ENCODE data around the gene FGF14.
"Not testable (repeated sequence)": the region's sequence is repeated elsewhere in the genome, so short reads cannot be mapped to it uniquely, and the experiment has no call there.

The FGF14 gene

DNA sequence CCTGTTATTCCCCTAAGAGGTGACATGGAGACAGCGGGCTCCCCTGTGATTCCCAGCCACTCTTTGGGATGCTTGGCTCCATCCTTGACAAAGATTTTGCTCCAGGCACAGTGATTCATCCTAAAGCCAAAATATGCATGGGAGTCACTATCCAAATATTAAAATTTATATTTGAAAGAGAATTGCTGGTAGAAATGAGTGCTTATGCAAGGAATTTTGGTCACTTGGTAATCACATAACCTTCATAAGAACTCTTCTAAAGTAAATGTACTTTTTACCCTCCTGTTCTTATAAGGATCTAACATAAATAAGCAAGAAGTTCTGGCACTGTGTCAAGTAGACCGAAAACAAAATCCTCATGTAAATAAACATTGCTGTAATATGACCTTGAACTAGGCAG is 563.5 kb downstream of the FGF14 start:
- Mint-ChIP-seq H3K36me3 (ENCODE audit: low read depth) (no peaks in the 10 kb centered on the region), H3K27ac (no peak overlapping the region), H3K27me3 (peaks cover 6% of the 10 kb centered on the region), H3K4me1 (ENCODE audit: low read depth) (no peaks in the 10 kb centered on the region), H3K4me3 (no peak overlapping the region), H3K9me3 (no peaks in the 10 kb centered on the region)
- no peak for DNase-seq

DNA sequence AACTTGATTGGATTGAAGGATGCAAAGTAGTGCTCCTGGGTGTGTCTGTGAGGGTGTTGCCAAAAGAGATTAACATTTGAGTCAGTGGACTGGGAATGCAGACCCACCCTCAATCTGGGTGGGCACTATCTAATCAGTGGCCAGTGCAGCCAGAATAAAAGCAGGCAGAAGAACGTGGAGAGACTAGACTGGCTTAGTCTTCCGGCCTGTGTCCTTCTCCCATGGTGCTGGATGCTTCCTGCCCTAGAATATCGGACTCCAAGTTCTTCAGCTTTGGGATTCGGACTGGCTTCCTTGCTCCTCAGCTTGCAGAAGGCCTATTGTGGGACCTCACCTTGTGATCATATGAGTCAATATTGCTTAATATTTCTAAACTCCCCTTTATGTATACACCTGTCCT is 564.1 kb downstream of the FGF14 start:
- H3K27ac Mint-ChIP-seq; H3K9me3 Mint-ChIP-seq; DNase-seq; H3K4me1 Mint-ChIP-seq (ENCODE audit: low read depth); H3K27me3 Mint-ChIP-seq; H3K4me3 Mint-ChIP-seq; H3K36me3 Mint-ChIP-seq (ENCODE audit: low read depth): not testable (repeated sequence)

DNA sequence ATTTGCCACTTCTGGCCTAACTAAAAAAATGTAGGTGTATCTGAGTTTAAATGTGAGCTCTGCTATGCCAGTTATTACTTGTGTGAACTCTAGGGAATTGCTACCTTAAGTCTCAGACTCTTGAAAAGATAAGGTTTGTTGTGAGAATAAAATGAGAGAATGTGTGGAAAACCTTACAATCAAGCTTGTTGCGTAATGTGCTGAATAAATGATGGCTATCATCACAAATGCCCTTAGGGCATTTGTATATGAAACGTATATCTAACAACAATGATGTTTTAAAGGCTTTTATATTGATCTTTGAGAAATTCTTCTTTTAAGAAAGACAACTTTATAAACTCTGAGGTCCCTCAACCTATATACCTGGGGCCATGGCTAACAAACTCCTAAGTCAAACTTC is 564.6 kb downstream of the FGF14 start:
- Mint-ChIP-seq H3K27me3 (peaks cover 6% of the 10 kb centered on the region), H3K9me3 (no peaks in the 10 kb centered on the region), H3K4me3 (no peak overlapping the region), H3K36me3 (ENCODE audit: low read depth) (no peaks in the 10 kb centered on the region), H3K27ac (no peak overlapping the region), H3K4me1 (ENCODE audit: low read depth) (no peaks in the 10 kb centered on the region)
- no peak for DNase-seq

DNA sequence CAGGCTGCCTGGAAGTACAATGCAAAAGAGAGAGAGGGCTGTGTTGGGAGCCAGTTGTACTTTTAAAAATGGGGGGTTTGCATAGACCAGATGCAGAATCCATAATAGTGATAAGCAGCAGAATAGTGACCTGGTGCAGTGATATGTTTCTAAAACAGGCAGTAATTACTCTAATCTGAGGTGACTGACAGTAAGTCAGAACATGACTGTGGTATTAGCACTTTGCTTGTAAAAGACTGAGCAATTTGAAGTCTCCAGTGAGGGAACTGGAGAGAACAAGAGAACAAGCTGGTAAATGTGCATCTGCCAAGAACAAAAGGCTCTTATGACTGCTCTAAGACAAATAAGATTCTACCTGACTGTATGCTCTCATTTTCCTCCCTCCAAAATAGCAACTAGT is 565.9 kb downstream of the FGF14 start:
- no peaks in the 10 kb centered on the region for H3K4me1 Mint-ChIP-seq (ENCODE audit: low read depth)
- H3K9me3 Mint-ChIP-seq: no peaks in the 10 kb centered on the region
- H3K4me3 Mint-ChIP-seq: no peak overlapping the region
- DNase-seq: no peak
- H3K27ac Mint-ChIP-seq: no peak overlapping the region
- peaks cover 6% of the 10 kb centered on the region for H3K27me3 Mint-ChIP-seq
- no peaks in the 10 kb centered on the region for H3K36me3 Mint-ChIP-seq (ENCODE audit: low read depth)

DNA sequence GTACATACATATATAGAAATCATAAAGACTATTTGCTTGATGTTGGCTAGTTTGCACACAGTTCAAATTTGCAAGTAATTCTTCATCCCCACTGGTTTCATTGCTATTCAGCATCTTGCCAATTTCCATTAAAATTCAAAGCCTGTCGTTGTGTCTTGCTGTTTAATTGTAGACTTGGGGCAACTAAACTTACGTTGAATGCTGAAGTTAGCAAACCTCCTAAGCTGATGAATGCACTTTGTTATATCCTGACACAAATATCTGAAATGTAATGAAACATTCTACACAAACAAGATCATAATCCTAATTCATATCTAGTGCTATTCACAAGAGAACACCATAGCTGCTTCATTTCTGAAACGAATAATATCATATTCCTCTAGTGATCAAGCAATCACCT is 568.2 kb downstream of the FGF14 start:
- DNase-seq: no peak
- Mint-ChIP-seq H3K36me3 (ENCODE audit: low read depth) (no peaks in the 10 kb centered on the region), H3K9me3 (no peaks in the 10 kb centered on the region), H3K4me3 (no peak overlapping the region), H3K27me3 (peaks cover 2% of the 10 kb centered on the region), H3K4me1 (ENCODE audit: low read depth) (no peaks in the 10 kb centered on the region), H3K27ac (no peak overlapping the region)

DNA sequence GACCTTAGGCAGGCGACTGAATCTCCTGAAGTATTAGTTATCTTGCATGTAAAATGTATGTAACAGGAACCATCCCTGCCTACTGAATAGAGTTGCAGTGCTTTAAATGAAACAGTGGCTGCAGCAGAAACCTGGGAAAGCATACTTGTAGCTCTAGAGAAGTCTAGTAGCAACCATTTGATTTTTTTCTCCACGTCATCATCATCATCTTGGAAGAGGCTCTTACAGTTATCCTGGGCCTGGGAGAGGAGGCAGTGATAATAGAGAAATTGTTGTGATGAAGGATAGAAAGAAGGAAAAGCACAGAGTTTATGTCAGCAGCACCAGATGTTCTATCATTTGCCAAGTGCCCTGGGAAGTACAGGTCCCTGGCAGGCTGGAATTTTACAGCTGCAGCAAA is 571.8 kb downstream of the FGF14 start:
- Mint-ChIP-seq H3K4me3 (no peak overlapping the region), H3K27me3 (peaks cover 1% of the 10 kb centered on the region), H3K27ac (no peak overlapping the region), H3K4me1 (ENCODE audit: low read depth) (no peaks in the 10 kb centered on the region), H3K9me3 (no peaks in the 10 kb centered on the region), H3K36me3 (ENCODE audit: low read depth) (no peaks in the 10 kb centered on the region)
- no peak for DNase-seq

DNA sequence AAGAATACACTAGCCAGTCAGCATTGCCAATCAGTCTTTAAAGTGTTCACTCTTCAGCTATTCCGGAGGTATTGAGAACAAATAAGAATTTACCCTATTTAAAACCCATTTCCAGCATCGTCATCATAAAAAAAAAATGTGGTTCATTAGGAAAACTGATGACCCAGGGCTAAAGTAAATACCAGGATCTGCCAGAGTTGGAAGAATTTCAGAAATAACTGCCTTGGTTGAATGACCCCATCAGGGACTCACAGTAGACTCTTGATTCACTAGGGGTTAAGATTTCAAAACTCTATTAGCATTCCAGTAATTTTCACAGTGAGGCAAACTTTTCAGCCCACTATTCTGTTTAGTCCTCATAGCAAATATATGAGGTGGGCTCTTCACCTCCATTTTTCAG is 572.4 kb downstream of the FGF14 start:
- H3K27ac Mint-ChIP-seq: no peak overlapping the region
- no peaks in the 10 kb centered on the region for H3K36me3 Mint-ChIP-seq (ENCODE audit: low read depth)
- no peak for DNase-seq
- no peak overlapping the region for H3K4me3 Mint-ChIP-seq
- no peaks in the 10 kb centered on the region for H3K9me3 Mint-ChIP-seq
- H3K27me3 Mint-ChIP-seq: peaks cover 3% of the 10 kb centered on the region
- H3K4me1 Mint-ChIP-seq (ENCODE audit: low read depth): no peaks in the 10 kb centered on the region

DNA sequence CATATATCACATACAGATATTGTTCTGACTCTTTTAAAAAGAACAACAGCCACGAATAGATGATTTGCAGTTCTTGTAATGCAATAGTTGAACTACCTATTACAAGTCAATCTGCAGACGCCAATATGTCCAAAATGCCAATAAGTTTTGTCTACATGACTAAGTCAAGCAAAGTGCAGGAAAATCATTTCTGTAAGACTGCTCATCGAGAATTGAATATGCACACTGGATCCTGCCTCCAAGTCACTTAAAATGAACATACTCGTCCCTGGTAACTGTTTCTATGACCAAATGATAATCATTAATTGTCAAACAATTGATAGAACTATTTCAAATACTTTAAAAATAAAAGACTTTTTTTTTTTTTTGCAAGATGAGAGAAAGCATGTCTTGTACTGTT is 573.7 kb downstream of the FGF14 start:
- no peak for DNase-seq
- no peaks in the 10 kb centered on the region for H3K4me1 Mint-ChIP-seq (ENCODE audit: low read depth)
- no peaks in the 10 kb centered on the region for H3K36me3 Mint-ChIP-seq (ENCODE audit: low read depth)
- peaks cover 3% of the 10 kb centered on the region for H3K27me3 Mint-ChIP-seq
- no peak overlapping the region for H3K27ac Mint-ChIP-seq
- H3K9me3 Mint-ChIP-seq: no peaks in the 10 kb centered on the region
- no peak overlapping the region for H3K4me3 Mint-ChIP-seq

DNA sequence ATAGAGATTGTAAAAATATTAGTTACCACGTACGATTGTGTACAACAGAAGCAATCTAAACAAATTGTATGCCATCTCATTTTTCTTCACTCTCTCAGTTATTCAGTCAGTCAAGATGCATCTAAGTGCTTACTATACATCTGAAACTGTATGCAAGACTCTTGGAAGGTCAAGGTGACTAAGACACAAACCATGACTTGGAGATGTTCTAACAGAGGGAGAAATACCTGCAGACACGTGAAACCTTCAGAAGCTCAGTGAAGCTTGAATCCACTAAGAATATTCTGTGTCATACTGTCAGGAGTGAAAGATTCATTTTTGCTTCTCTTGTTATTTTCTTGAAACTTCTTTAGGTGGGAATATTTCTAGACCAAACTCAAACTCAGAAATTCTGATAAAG is 584.0 kb downstream of the FGF14 start:
- H3K27ac Mint-ChIP-seq: no peak overlapping the region
- H3K4me3 Mint-ChIP-seq: no peak overlapping the region
- DNase-seq: no peak
- no peaks in the 10 kb centered on the region for H3K36me3 Mint-ChIP-seq (ENCODE audit: low read depth)
- peaks cover 2% of the 10 kb centered on the region for H3K9me3 Mint-ChIP-seq
- H3K27me3 Mint-ChIP-seq: peaks cover 4% of the 10 kb centered on the region
- H3K4me1 Mint-ChIP-seq (ENCODE audit: low read depth): no peaks in the 10 kb centered on the region

DNA sequence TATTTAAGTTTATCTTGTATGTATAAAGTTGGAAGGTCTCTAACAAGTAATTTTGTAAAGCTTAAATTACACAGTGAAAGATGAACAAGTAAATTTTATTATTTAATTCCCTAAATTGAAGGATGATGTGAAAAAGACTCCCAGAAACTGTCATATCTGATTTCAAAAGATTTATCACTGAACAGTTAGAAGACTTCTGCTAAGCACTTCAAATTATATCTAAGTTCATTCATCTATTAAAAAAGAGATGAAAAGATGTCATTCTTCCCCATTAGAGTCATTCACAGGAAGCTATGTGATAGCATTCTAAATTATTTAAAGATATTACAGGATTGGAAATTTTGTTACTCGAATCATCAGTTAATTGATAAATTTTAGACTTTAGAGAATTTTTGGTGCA is 590.0 kb downstream of the FGF14 start:
- no peak for DNase-seq
- no peaks in the 10 kb centered on the region for H3K9me3 Mint-ChIP-seq
- peaks cover 4% of the 10 kb centered on the region for H3K27me3 Mint-ChIP-seq
- H3K27ac Mint-ChIP-seq: no peak overlapping the region
- H3K36me3 Mint-ChIP-seq (ENCODE audit: low read depth): no peaks in the 10 kb centered on the region
- no peak overlapping the region for H3K4me3 Mint-ChIP-seq
- no peaks in the 10 kb centered on the region for H3K4me1 Mint-ChIP-seq (ENCODE audit: low read depth)

DNA sequence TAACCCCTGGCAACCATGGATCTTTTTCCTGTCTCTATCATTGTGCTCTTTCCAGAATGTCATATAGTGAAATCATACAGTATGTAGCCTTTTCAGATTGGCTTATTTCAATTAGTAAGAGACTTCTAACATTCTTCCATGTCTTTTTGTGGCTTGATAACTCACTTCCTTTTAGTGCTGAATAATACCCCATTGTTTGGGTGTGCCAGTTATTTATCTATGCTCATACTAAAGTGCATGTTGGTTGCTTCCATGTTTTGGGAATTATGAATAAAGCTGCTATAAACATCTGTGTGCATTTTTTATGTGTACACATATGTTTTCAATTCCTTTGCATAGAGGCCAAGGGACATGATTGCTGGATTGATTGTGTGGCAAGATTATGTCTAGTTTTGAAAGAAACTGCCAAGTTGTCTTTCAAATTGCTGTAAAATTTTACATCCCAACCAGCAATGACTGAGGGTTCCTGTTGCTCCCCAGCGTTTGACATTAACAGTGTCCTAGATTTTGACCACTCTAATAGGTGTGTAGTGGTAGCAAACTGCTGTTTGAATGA is 590.5 kb downstream of the FGF14 start:
- H3K9me3 Mint-ChIP-seq: no peaks in the 10 kb centered on the region
- H3K4me3 Mint-ChIP-seq: no peak overlapping the region
- H3K4me1 Mint-ChIP-seq (ENCODE audit: low read depth): no peaks in the 10 kb centered on the region
- no peak overlapping the region for H3K27ac Mint-ChIP-seq
- no peaks in the 10 kb centered on the region for H3K36me3 Mint-ChIP-seq (ENCODE audit: low read depth)
- DNase-seq: no peak
- H3K27me3 Mint-ChIP-seq: peaks cover 4% of the 10 kb centered on the region

DNA sequence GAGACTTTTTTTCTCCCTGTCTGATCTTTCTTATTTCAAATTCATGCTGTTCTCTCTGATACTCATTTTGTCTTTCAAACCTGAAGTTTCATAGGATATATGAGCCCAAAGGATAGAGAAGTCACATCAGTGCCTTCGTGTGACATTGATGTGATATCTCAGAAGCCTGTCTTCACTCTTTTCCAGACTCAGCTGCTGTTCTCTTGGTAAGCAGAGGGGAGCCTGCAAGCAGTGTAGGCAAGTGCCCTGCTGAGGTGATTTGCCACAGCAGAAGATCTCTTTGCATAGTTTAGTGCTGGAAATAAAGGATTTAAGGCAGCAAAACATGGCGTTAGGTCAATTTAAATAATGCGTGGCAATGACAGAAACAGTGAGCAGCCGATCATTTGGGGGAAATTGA is 602.7 kb downstream of the FGF14 start:
- Mint-ChIP-seq H3K27me3 (peaks cover 15% of the 10 kb centered on the region), H3K9me3 (no peaks in the 10 kb centered on the region), H3K4me1 (ENCODE audit: low read depth) (no peaks in the 10 kb centered on the region), H3K27ac (no peak overlapping the region), H3K4me3 (no peak overlapping the region), H3K36me3 (ENCODE audit: low read depth) (no peaks in the 10 kb centered on the region)
- DNase-seq: no peak

DNA sequence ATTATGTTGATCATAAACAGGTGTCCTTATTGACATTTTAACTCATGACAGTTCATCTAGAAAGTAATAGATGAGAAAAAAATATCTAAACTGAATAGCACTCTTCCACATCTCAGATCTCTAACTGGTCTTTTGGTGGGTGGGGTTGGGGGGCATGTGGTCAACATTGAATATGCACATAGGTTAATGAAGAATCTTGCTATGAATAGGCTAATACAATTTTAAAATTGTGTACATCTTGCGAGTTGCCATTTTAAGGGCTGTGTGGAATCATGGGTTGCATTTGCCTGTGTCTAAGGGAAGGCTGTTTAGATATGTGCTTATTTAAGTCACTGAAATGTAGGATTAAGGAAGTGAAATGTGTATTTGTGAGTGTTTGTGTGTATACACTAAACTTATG is 603.4 kb downstream of the FGF14 start:
- H3K4me3 Mint-ChIP-seq: no peak overlapping the region

DNA sequence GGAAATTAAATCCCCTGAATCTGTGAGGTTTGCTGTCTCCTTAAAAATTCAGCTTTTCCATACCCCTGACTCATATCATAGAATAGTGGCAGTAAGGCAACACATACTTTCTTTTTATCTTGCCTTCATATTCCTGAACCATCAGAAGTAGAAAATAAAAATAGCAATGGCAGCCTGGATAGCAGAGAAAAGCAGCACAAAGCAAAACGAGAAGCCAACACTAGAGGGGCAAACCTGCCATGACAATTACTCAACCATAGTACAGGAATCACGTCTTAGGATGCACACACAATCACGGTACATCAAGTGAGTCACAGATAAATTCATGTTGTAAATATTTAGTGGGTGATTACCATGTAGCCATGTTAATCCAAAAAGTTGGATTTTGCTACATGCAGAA is 606.4 kb downstream of the FGF14 start:
- Mint-ChIP-seq H3K27ac (no peak overlapping the region), H3K27me3 (peaks cover 21% of the 10 kb centered on the region), H3K9me3 (no peaks in the 10 kb centered on the region), H3K4me1 (ENCODE audit: low read depth) (no peaks in the 10 kb centered on the region), H3K36me3 (ENCODE audit: low read depth) (no peaks in the 10 kb centered on the region), H3K4me3 (no peak overlapping the region)
- no peak for DNase-seq

More for the DNA sequence above, 603.4 kb downstream of the FGF14 start:
- Mint-ChIP-seq H3K9me3 (no peaks in the 10 kb centered on the region), H3K27me3 (peaks cover 15% of the 10 kb centered on the region), H3K36me3 (ENCODE audit: low read depth) (no peaks in the 10 kb centered on the region), H3K4me1 (ENCODE audit: low read depth) (no peaks in the 10 kb centered on the region), H3K27ac (no peak overlapping the region)
- DNase-seq: no peak

DNA sequence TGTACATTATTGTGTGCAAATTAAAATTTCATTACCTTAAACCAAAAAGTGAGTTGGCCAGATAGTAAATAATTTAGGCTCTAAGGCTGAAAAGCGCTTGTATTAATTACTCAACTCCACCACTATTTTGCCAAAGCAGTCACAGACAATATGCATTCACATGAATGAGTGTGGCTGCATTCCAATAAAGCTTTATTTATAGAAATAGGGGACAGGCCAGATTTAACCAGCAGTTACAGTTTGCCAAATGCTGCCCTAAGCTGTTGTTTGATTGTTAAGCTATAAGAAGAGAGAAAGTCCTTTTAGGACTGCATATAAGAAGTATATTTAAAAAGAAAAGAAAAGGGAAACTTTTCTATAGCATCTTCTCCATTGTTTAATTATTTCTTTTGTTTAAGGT is 606.8 kb downstream of the FGF14 start:
- DNase-seq: no peak
- Mint-ChIP-seq H3K36me3 (ENCODE audit: low read depth) (no peaks in the 10 kb centered on the region), H3K27me3 (peaks cover 24% of the 10 kb centered on the region), H3K9me3 (no peaks in the 10 kb centered on the region), H3K4me3 (no peak overlapping the region), H3K27ac (no peak overlapping the region), H3K4me1 (ENCODE audit: low read depth) (no peaks in the 10 kb centered on the region)

DNA sequence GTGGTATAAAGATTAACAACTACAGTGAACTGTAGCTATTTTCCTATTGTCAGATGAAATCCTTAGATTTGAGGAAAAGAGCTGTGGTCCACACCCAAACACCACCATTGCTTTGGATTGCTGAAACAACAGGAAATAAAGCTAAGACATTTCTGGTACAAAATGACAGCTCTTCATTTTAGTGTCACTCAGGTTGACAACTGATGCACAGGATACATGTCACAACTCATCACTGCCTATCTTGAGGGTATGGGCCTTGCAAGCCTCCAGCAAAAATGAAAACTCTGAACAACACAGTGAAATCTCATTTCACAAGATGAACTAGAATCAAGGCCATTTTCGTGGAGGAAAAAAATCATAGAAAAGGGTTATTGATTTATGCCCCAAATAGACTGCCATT is 609.7 kb downstream of the FGF14 start:
- Mint-ChIP-seq H3K27ac (no peak overlapping the region), H3K36me3 (ENCODE audit: low read depth) (no peaks in the 10 kb centered on the region), H3K27me3 (peaks cover 30% of the 10 kb centered on the region), H3K4me3 (no peak overlapping the region), H3K9me3 (no peaks in the 10 kb centered on the region), H3K4me1 (ENCODE audit: low read depth) (no peaks in the 10 kb centered on the region)
- DNase-seq: no peak

All from activated T-cell treated with anti-CD3 and anti-CD28 coated beads, Interleukin-2, amount 50 U/mL, for 24 hours (primary cell).